Cardiac fibroblast (primary cell): Measurements from ENCODE around the gene KCTD5.

Experiments used
- DNase-seq, 2 donors: peaks; one replicate each; pipeline versions ENCODE4 v3.0.0 to v3.0.0-alpha.2; 2010; ENCODE audit warnings: low read depth in 2 of 2
- H3K4me3 ChIP-seq, 2 donors: replicated peaks in 1 of 2; 1 replicate in 1 of 2; 2 replicates in 1 of 2; pipeline ENCODE4 v1.5.1; 2011; ENCODE audit warnings: low read depth in 2 of 2, low read length in 2 of 2, mild to moderate bottlenecking in 2 of 2, moderate library complexity in 1 of 2
- CTCF ChIP-seq: IDR thresholded peaks from one replicate; pipeline ENCODE4 v1.5.1; 2011; ENCODE audit warnings: low read depth, mild to moderate bottlenecking, low read length, inconsistent platforms

KCTD5 gene

GRCh38 chr16:2699791-2700600 is 17.7 kb downstream of the KCTD5 start:
- DNase-seq, result no peak
- H3K4me3 ChIP-seq, result no peak overlapping the region
- TF ChIP-seq CTCF, result no peak

DNA sequence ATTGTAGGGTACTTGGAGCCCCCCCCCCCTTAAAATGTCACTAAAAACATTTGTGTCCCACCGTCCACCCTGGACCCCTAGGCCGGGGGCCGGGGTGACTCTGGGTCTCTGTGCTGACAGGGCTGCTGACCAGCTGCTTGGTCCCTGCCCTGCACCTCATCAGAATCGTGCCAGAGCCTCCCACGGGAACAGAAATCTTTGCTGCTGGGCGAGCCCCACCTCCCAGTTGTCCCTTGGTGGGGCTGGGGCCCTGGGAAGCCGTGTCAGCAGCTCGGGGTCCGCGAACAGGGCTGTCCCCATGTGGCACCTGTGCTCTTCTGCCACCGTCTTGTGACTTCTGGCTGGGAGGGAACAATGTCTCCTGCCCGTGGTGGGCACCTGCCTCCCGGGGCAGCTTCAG is 18.5 kb downstream of the KCTD5 start:
- no peak for DNase-seq
- no peak overlapping the region for H3K4me3 ChIP-seq
- no peak for TF ChIP-seq CTCF

GRCh38 chr16:2701272-2701671 is 18.9 kb downstream of the KCTD5 start:
- DNase-seq, result no peak
- TF ChIP-seq CTCF, result no peak
- H3K4me3 ChIP-seq, result no peak overlapping the region

DNA sequence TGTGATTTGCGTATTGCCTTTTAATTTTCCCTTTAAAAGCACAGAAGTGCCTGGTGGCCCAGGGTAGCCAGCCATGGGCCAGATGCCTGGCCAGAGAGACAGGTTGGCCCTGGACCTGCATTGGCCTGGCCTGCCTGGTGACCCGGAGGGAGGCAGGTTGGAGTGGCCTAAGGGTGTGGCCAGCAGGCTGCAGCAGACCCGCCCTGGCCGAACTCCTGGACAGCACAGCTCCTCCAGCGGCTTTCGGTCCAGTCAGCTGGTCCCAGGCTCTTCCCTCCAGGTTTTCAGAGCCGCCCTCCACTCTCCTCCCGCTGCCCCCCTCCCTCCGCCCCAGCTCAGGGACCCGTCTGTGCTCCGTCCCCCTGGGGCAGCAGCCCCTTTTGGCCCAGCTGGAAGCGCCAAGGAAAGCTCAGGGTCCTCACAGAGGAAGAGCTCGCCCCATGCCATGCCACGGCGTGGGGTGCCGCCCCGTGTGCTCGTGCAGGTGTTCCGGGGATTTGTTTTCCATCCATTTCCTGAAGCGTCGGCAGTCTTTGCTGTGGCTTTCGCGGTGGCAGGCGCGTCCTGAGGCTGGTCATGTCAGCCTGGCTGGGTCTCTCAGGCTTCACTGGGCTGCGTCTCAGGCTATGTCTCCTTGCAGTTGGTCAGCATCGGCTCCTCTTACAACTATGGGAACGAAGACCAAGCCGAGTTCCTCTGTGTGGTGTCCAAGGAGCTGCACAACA is 19.6 kb downstream of the KCTD5 start:
- DNase-seq, result no peak
- no peak overlapping the region for H3K4me3 ChIP-seq
- no peak for TF ChIP-seq CTCF

DNA sequence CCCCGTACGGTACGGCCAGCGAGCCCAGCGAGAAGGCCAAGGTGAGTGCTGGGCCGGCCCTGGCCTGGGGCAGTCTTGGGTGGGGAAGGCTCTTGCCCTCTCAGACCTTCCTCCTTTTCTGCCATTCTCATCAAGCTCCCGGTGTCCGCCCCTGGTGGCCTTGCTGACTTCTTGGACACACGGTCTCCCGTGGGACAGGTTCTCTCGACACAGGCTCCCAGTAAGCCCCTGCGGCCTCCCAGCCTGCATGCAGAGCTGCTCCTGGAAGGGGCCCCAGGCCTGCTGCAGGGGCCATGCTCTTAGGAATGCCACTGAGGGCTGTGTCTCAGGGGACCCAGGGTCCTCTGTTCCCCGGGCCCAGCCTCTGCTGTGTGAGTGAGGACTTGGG is 20.1 kb downstream of the KCTD5 start:
- no peak for TF ChIP-seq CTCF
- no peak overlapping the region for H3K4me3 ChIP-seq

DNA sequence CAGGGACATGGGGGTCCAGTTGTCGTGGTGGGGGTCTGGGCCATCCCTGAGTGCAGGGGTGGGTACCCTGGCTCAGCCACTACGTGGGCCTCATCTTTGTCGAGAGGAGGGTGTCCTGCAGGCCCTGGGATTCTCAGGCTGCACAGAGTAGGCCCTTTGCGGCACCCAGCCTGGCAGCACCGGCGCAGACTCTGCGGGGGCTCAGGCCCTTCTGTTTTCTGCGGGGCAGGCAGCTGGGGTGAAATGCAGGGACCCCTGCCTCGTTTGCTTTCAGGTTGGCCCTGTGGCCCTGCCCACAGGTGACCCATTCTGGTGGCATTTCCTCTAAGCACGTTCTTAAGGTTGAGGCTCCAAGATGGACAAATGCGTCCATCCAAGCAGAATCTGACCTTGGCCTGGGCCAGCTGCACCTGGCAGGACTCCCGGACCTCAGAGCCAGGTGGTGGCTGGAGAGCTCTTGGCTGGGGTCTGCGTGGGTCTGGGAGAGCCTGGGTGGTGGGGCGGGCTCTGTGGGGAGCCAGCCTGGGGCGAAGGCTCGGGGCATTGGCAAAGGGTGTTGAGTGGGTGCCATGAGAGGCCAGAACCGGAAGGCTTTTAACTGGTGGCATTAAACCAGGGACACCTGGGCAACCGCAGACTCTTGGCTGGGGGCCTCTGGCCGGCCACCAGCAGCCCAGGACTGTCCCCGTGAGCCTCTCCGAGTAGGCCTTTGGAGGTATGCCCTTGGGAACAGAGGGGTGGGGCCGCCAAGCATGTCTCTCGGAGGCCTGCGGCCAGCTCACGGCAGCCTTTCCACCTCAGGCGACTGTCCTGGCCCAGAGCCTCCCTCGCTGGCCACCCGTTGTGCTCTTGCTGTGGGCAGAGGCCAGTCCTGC is 20.8 kb downstream of the KCTD5 start:
- TF ChIP-seq CTCF, result no peak
- no peak overlapping the region for H3K4me3 ChIP-seq

More for the DNA sequence above, 20.1 kb downstream of the KCTD5 start:
- no peak for DNase-seq

More for the DNA sequence above, 20.8 kb downstream of the KCTD5 start:
- no peak for DNase-seq
